GM12864 (cell line): ENCODE measurements around the gene ZNF24.

Source experiments
- DNase-seq: peaks from one replicate; pipeline ENCODE4 v3.0.0-alpha.2; 2011; ENCODE audit warnings: low read depth
- H3K4me3 ChIP-seq: 2 replicates; pipeline ENCODE4 v1.5.1; 2011; ENCODE audit warnings: mild to moderate bottlenecking, low read depth, low read length, control low read depth
- CTCF ChIP-seq: IDR thresholded peaks from 2 replicates; pipeline ENCODE4 v1.5.1; 2011; ENCODE audit warnings: low read depth, mild to moderate bottlenecking, moderate library complexity, low read length, control low read depth, inconsistent platforms; ENCODE audit errors: missing control alignments

Gene ZNF24

GRCh38 chr18:35344736-35345459 is 678 bp upstream of the ZNF24 start:
- no peak for TF ChIP-seq CTCF
- peak overlapping the region; percentile 96 for H3K4me3 ChIP-seq
- DNase-seq, result no peak

- TF ChIP-seq CTCF, result no peak
- peak overlapping the region; percentile 96 for H3K4me3 ChIP-seq
- no peak for DNase-seq
Observed at GRCh38 chr18:35343488-35343935, 708 bp downstream of the ZNF24 start.

GRCh38 chr18:35337286-35337685 is 6.9 kb downstream of the ZNF24 start:
- no peak for DNase-seq
- no peak overlapping the region for H3K4me3 ChIP-seq
- no peak for TF ChIP-seq CTCF

GRCh38 chr18:35335866-35336265 is 8.4 kb downstream of the ZNF24 start:
- H3K4me3 ChIP-seq, result no peak overlapping the region
- TF ChIP-seq CTCF, result no peak
- DNase-seq, result no peak

- DNase-seq, result no peak
- no peak overlapping the region for H3K4me3 ChIP-seq
- TF ChIP-seq CTCF, result no peak
Observed at GRCh38 chr18:35334821-35335220, 9.4 kb downstream of the ZNF24 start.

GRCh38 chr18:35334212-35334611 is 10.0 kb downstream of the ZNF24 start:
- no peak for TF ChIP-seq CTCF
- H3K4me3 ChIP-seq, result no peak overlapping the region
- DNase-seq, result no peak
